Stimulated activated CD8-positive, alpha-beta memory T cell treated with anti-CD3 and anti-CD28 coated beads, Interleukin-12 subunit alpha, Interleukin-12 subunit beta, amount 100 ng/mL, for 24 hours (primary cell): ENCODE data around the gene C11orf68.

Experiments used
- DNase-seq: peaks from one replicate; pipeline ENCODE4 v3.0.0-alpha.2; 2020; ENCODE audit errors: extremely low read depth

C11orf68 gene

GRCh38 chr11:65872586-65873317, 46.1 kb downstream of the C11orf68 start, which contains the start of gene EFEMP2:
TSS of gene EFEMP2 (minus strand) at chr11:65872800. CDS start at chr11:65872354, 446 bp downstream.
- DNase-seq, result no peak

- DNase-seq, result no peak
Measured at GRCh38 chr11:65871811-65872548, 46.9 kb downstream of the C11orf68 start.

GRCh38 chr11:65870706-65871681, 47.9 kb downstream of the C11orf68 start:
- DNase-seq, result no peak

- no peak for DNase-seq
Measured at GRCh38 chr11:65870307-65870658, 48.6 kb downstream of the C11orf68 start.

GRCh38 chr11:65869643-65870306, 49.1 kb downstream of the C11orf68 start:
- no peak for DNase-seq

- DNase-seq, result no peak
Measured at GRCh38 chr11:65868907-65869306, 50.0 kb downstream of the C11orf68 start.

- no peak for DNase-seq
Measured at GRCh38 chr11:65868076-65868667, 50.7 kb downstream of the C11orf68 start.

GRCh38 chr11:65867284-65868071, 51.4 kb downstream of the C11orf68 start:
- DNase-seq, result no peak
